Measurements from ENCODE around the gene FA2H.
"Not testable (repeated sequence)": the region's sequence is repeated elsewhere in the genome, so short reads cannot be mapped to it uniquely, and the experiment has no call there.

FA2H gene

DNA sequence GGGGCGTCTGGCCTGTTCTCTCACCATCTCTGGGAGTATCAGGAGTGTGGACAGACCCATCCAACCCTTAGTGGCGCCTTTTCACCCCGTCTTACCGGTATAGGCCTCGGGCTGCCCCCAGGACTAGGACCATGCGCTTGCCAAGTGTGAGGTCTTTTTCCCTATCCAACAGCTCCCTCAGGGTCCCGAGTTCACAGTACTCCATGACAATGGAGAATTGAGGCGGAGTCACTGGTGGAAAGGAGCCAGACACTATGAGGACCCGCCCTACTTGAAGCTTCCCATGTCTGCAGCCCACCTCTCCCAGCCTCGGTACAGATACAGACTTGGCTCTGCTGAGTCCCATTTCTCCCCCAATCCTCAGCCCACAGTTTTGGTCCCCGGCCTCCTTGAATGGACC is 92.1 kb downstream of the FA2H start:
- DNase-seq (ENCODE audit: low spot score), result no peak

DNA sequence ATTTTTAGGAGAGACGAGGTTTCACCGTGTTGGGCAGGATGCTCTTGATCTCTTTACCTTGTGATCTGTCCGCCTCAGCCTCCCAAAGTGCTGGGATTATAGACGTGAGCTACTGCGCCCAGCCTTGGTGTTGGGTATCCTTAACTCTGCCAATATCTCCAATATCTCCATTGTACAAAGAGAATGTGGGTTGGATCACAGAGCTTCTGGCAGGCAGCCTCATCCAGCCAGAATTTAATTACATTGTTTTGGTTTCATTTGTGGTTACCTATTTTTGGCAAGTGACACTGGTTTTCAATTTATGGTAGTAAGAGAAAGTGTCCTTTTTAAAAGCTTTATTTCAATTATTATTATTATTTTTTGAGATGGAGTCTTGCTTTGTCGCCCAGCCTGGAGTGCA is 93.9 kb downstream of the FA2H start:
- no peak for DNase-seq (ENCODE audit: low spot score)

DNA sequence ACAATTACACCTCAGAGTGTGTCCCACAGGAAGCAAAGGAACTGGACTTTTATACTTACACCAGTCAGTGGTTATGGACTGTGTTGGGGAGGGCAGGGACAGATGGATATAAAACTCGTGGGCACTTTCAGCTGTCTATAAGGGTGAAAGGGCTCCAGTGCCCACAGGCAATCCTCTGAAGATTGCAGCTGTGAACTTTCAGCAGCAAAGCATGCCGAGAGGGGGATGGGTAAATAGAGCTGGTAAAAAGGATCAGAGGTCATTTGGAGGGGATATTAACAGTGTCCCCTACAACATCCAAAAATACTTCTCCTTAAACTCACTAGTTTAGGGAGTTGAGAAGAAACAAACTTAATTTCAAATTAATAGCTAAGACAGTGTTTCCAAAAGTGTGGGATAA is 94.6 kb downstream of the FA2H start:
- DNase-seq (ENCODE audit: low spot score), result no peak

DNA sequence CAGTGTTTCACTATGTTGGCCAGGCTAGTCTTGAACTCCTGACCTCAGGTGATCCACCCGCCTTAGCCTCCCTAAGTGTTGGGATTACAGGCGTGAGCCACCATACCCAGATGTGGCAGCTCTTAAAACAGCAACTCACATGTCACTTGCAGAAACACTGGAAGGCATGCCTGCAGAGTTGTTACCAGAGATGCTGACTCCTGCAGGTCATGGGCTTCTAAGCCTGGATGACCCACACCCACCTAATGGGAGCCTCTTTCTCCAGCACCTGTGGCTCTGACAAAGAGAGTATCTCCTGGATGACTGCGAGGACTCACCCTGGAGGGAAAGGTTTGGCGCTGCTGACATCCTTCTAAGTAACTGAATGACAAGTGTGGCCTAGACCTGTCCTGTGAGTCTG is 96.8 kb downstream of the FA2H start:
- no peak for DNase-seq (ENCODE audit: low spot score)

DNA sequence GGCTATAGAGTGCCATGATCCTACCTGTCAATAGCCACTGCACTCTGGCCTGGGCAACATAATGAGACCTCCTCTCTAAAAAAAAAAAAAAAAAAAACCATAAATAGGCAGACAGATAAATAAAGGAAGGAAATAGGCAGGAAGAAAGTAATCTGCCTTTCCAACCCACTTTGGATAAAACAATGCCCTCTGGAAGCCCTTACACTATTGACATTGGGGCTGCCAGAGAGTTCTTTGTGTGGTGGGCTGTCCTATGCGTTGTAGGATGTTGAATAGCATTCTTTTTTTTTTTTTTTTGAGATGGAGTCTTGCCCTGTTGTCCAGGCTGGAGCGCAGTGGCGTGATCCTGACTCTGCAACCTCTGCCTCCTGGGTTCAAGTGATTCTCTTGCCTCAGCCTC is 100.7 kb downstream of the FA2H start:
- no peak for DNase-seq (ENCODE audit: low spot score)

DNA sequence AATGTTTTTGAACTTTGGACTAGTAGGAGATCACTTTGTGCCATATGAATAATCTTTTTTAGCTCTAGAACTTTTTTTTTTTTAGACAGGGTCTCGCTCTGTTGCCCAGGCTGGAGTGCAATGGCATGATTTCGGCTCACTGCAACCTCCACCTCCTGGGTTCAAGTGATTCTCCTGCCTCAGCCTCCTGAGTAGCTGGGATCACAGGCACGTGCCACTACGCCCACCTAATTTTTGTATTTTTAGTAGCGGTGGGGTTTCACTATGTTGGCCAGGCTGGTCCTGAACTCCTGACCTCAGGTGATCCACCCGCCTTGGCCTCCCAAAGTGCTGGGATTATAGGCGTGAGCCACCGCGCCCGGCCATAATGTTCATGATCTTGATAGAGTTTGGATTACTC is 105.7 kb downstream of the FA2H start:
- DNase-seq (ENCODE audit: low spot score), result not testable (repeated sequence)

DNA sequence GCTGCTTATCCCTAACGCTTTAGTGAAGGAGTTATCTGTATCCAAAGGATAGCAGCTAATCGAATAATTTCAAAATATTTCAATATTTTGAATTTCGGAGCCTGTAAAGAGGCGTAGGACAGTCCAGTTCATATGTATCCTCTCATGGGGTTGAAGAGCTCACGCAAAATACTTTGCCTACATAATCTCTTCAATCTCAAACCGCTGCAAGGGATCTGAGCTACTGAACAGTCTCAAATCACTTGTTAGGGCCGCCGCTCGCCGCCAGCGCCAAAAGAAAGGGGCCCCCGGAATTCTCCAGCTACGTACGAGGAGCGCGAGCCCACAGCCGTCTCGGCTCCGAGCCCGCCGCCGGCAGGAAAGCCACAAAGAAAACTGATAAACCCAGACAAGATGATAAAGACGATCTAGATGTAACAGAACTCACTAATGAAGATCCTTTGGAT is 107.3 kb downstream of the FA2H start:
- peak; percentile 35 for DNase-seq (ENCODE audit: low spot score)

DNA sequence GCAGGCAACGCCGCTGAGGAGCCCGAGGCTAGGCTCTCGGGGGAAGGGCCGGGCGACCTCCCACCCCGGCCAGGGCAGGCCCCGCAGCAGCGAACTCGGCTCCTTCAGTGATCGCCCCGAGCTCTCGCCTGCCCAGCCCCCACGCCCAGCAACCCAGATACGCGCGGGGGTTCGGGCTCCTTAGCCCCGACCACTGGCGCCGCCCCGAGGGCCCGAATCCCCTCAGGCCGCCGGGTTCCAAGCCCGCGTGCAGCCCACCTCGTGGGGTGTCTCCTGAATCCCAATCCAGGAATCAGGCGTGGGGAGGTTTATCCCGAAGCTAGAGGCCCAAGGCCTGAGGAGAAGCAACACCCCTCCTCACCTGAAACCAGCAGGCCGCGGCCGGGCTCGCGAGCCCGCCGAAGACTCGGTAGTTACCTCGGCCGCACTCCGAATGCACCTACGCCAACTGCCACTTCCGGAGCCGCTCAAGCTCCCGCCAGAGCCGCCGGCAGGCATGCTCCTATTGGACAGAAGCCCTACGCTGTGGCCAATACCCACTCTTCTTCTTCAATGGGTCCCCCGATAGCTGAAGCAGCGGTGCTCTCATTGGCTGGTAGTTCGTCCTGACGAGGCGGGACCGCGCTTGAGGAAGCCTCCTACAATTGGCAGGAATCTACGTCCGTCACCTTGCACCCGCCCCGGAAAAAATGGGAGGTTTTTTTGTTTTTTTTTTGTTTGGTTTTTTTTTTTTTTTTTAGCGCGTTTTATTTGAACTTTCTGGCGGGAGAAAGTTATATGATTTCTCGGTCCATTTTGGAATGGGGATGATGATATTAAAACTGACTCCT is 108.0 kb downstream of the FA2H start, which contains the start of gene RFWD3:
TSS of gene RFWD3 (minus strand) at position 453 of the 830 bp plus-strand sequence. CDS start 5,428 bp downstream, outside the sequence.
- peak; percentile 99 for DNase-seq (ENCODE audit: low spot score)

DNA sequence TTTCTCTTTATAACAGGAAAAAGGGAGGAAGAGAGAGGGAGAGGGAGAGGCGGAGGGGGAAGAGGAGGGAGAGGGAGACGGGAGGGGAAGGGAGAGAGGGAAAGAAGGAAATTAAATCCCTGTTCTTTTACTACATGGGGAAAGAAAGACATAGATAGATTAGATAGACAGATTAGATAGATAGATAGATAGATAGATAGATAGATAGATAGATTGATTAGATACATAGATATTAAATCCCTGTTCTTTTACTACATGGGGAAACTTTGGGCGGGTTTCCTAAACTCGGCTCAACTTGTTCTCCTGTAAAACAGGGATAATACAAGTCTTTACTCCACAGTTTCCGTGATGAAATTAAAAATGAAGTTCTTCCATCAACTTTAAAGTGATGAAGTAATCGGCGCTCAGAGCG is 108.6 kb downstream of the FA2H start:
- DNase-seq (ENCODE audit: low spot score), result no peak

All from pons (tissue), 1 donor.